ENCODE measurements around the gene METTL9.

- TF ChIP-seq, protein P1, sequence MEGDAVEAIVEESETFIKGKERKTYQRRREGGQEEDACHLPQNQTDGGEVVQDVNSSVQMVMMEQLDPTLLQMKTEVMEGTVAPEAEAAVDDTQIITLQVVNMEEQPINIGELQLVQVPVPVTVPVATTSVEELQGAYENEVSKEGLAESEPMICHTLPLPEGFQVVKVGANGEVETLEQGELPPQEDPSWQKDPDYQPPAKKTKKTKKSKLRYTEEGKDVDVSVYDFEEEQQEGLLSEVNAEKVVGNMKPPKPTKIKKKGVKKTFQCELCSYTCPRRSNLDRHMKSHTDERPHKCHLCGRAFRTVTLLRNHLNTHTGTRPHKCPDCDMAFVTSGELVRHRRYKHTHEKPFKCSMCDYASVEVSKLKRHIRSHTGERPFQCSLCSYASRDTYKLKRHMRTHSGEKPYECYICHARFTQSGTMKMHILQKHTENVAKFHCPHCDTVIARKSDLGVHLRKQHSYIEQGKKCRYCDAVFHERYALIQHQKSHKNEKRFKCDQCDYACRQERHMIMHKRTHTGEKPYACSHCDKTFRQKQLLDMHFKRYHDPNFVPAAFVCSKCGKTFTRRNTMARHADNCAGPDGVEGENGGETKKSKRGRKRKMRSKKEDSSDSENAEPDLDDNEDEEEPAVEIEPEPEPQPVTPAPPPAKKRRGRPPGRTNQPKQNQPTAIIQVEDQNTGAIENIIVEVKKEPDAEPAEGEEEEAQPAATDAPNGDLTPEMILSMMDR (IDR thresholded peaks at IDR 0.05) = no peak
- no peak for TF ChIP-seq ZFX (IDR thresholded peaks at IDR 0.05; ENCODE audit: borderline replicate concordance)
Measured at GRCh38 chr16:21654881-21655280, 55.5 kb downstream of the METTL9 start.
